GM18951 (cell line): ENCODE measurements around the gene ATP6V0A1.
"Not testable (repeated sequence)": the region's sequence is repeated elsewhere in the genome, so short reads cannot be mapped to it uniquely, and the experiment has no call there.

Experiments used
- POLR2A ChIP-seq: IDR thresholded peaks from 4 replicates; pipeline ENCODE4 v1.6.1; 2011; ENCODE audit warnings: mild to moderate bottlenecking; ENCODE audit not compliant: insufficient read length, insufficient read depth; ENCODE audit errors: extremely low read depth
- in situ Hi-C: fragments of 300-500 bp; cut with MboI; formaldehyde crosslinking; loops from one replicate; pipeline ENCODE4 v1.12.0; 2022; ENCODE audit warnings: low sequenced_read_pairs, mixed read lengths, inconsistent platforms; ENCODE audit not compliant: unreplicated experiment

ATP6V0A1 gene

GRCh38 chr17:42553866-42554249, 95.2 kb downstream of the ATP6V0A1 start:
- TF ChIP-seq POLR2A = no peak

GRCh38 chr17:42554250-42555121, 95.8 kb downstream of the ATP6V0A1 start:
- peak; percentile 82 for TF ChIP-seq POLR2A
- in situ Hi-C loops = no loop called here

More at GRCh38 chr17:42553866-42554249, 95.2 kb downstream of the ATP6V0A1 start:
- in situ Hi-C loops = no loop called here

- no peak for TF ChIP-seq POLR2A
- in situ Hi-C loops = no loop called here
Measured at GRCh38 chr17:42555122-42555622, 96.5 kb downstream of the ATP6V0A1 start.

- in situ Hi-C loops = not testable (repeated sequence)
Measured at GRCh38 chr17:42555961-42556617, 97.4 kb downstream of the ATP6V0A1 start.

- in situ Hi-C loops = no loop called here
- no peak for TF ChIP-seq POLR2A
Measured at GRCh38 chr17:42559075-42559474, 100.4 kb downstream of the ATP6V0A1 start.

GRCh38 chr17:42560246-42560645, 101.6 kb downstream of the ATP6V0A1 start:
- TF ChIP-seq POLR2A = no peak
- in situ Hi-C loops = no loop called here

- in situ Hi-C loops = no loop called here
Measured at GRCh38 chr17:42561897-42562387, 103.3 kb downstream of the ATP6V0A1 start, which contains the start of gene COASY. Gene COASY, plus strand, starts transcription at chr17:42562148. Its CDS starts 475 bp downstream, at chr17:42562623.

GRCh38 chr17:42562388-42563142, 103.9 kb downstream of the ATP6V0A1 start:
- no peak for TF ChIP-seq POLR2A
- in situ Hi-C loops = no loop called here

More at GRCh38 chr17:42561897-42562387, 103.3 kb downstream of the ATP6V0A1 start, which contains the start of gene COASY:
- peak; percentile 79 for TF ChIP-seq POLR2A

- in situ Hi-C loops = no loop called here
- no peak for TF ChIP-seq POLR2A
Measured at GRCh38 chr17:42563143-42563509, 104.4 kb downstream of the ATP6V0A1 start.

GRCh38 chr17:42563543-42563942, 104.9 kb downstream of the ATP6V0A1 start:
- no peak for TF ChIP-seq POLR2A
- in situ Hi-C loops = no loop called here

GRCh38 chr17:42563950-42564349, 105.3 kb downstream of the ATP6V0A1 start:
- in situ Hi-C loops = no loop called here
- no peak for TF ChIP-seq POLR2A

GRCh38 chr17:42564815-42565522, 106.3 kb downstream of the ATP6V0A1 start:
- in situ Hi-C loops = no loop called here
- TF ChIP-seq POLR2A = no peak

GRCh38 chr17:42565523-42566214, 107.0 kb downstream of the ATP6V0A1 start:
- TF ChIP-seq POLR2A = no peak
- in situ Hi-C loops = no loop called here
